Tibial nerve (tissue), 3 donors: ENCODE measurements around the gene SUPT3H.

ENCODE experiments used
- CTCF ChIP-seq, 5 experiments: fragments of 200-600 bp in 3 of 5; fragments of 450-650 bp in 2 of 5; sonication (generic) in 3 of 5; IDR thresholded peaks; one replicate each; pipeline ENCODE4 v1.5.1; 2016 to 2019; ENCODE audit warnings: antibody characterized with exemption in 5 of 5, mild to moderate bottlenecking in 3 of 5, moderate library complexity in 2 of 5
- POLR2A ChIP-seq, 2 donors: fragments of 450-650 bp; IDR thresholded peaks; one replicate each; pipeline ENCODE4 v1.6.1; 2017; ENCODE audit warnings: antibody characterized with exemption in 2 of 2, mild to moderate bottlenecking in 2 of 2, moderate library complexity in 2 of 2

GRCh38 chr6:45364466-45364865 is 13.3 kb downstream of the SUPT3H start:
- no peak for TF ChIP-seq CTCF (IDR thresholded peaks at IDR 0.05)
- TF ChIP-seq POLR2A (IDR thresholded peaks at IDR 0.05): no peak
